Neural crest cell (in vitro differentiated cells): ENCODE data around the gene SLC19A1. TPM values are rescaled to one million over a fixed set of nuclear protein-coding genes. Genes with fewer than 3 reads are reported as not detected.

Experiments
- DNase-seq: peaks from one replicate; pipeline ENCODE4 v3.0.0; 2021; ENCODE audit warnings: low read depth, mixed read lengths, low spot score
- H3K27ac Mint-ChIP-seq: one replicate; pipeline ENCODE4 v1.8.0; 2021; ENCODE audit warnings: mild to moderate bottlenecking, mixed read lengths; ENCODE audit not compliant: unreplicated experiment
- H3K27me3 Mint-ChIP-seq: 2 replicates; pipeline ENCODE4 v1.8.0; 2021; ENCODE audit warnings: low read depth, mild to moderate bottlenecking, mixed read lengths
- H3K36me3 Mint-ChIP-seq: 2 replicates; pipeline ENCODE4 v1.8.0; 2021; ENCODE audit warnings: low read depth, mild to moderate bottlenecking, mixed read lengths
- H3K4me1 Mint-ChIP-seq: 2 replicates; pipeline ENCODE4 v1.8.0; 2021; ENCODE audit warnings: mixed read lengths
- H3K4me3 Mint-ChIP-seq: one replicate; pipeline ENCODE4 v1.8.0; 2021; ENCODE audit warnings: mild to moderate bottlenecking, mixed read lengths
- H3K9me3 Mint-ChIP-seq: 2 replicates; pipeline ENCODE4 v1.8.0; 2021; ENCODE audit warnings: mixed read lengths
- total RNA-seq: library from RNA; stranded (reverse); gene quantifications from 2 replicates; pipeline ENCODE4 v1.2.1, GENCODE V29; 2021
- TF ChIP-seq, protein P1 (sequence below): fragments of 200-600 bp; sonication (generic); conservative IDR thresholded peaks from 2 replicates; pipeline ENCODE4 v1.5.0; 2021; ENCODE audit warnings: antibody characterized with exemption, mild to moderate bottlenecking

The SLC19A1 gene
- total RNA-seq, 1 donor from 2014 or later = 35.1 TPM

DNA sequence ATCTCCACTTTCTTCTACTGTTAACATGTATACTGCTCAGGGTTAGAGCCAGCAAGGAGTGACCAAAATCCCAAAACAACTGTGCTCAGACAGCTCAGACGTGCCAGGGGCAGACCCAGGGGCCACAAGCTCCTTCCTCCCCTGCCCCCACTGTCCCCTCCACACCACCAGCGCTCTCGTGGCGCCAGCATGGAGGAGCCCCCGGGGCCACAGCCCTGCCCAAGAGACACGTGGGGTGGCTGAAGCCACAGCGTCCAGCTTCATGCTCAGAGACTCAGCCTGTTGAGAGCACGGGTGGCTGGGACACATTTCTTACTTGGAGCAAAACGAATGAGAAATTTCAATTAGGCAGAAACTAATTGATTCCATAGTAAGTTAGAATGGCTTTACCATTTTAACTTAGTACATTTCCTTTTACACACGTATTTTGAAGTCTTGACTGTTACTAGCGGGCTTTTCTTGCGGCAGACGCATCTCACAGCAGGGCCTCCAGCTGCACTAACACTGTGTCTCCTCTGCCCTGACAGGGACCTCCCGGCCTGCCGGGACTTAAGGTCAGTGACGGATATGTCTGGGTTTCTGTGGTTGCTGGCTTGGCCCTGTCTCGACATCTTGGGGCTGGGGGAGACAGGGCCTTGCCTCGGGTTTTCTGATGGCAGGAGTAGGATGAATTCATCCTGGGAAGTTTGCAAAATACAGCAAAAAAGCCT is 54.2 kb downstream of the SLC19A1 start:
- H3K27me3 Mint-ChIP-seq = peaks cover 5% of the 10 kb centered on the region
- no peak overlapping the region for H3K27ac Mint-ChIP-seq
- DNase-seq = no peak
- TF ChIP-seq, protein P1, sequence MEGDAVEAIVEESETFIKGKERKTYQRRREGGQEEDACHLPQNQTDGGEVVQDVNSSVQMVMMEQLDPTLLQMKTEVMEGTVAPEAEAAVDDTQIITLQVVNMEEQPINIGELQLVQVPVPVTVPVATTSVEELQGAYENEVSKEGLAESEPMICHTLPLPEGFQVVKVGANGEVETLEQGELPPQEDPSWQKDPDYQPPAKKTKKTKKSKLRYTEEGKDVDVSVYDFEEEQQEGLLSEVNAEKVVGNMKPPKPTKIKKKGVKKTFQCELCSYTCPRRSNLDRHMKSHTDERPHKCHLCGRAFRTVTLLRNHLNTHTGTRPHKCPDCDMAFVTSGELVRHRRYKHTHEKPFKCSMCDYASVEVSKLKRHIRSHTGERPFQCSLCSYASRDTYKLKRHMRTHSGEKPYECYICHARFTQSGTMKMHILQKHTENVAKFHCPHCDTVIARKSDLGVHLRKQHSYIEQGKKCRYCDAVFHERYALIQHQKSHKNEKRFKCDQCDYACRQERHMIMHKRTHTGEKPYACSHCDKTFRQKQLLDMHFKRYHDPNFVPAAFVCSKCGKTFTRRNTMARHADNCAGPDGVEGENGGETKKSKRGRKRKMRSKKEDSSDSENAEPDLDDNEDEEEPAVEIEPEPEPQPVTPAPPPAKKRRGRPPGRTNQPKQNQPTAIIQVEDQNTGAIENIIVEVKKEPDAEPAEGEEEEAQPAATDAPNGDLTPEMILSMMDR = no peak
- peaks cover 10% of the 10 kb centered on the region for H3K4me1 Mint-ChIP-seq
- H3K4me3 Mint-ChIP-seq = peak overlapping the region; percentile 31
- H3K9me3 Mint-ChIP-seq = no peaks in the 10 kb centered on the region
- H3K36me3 Mint-ChIP-seq = no peaks in the 10 kb centered on the region

DNA sequence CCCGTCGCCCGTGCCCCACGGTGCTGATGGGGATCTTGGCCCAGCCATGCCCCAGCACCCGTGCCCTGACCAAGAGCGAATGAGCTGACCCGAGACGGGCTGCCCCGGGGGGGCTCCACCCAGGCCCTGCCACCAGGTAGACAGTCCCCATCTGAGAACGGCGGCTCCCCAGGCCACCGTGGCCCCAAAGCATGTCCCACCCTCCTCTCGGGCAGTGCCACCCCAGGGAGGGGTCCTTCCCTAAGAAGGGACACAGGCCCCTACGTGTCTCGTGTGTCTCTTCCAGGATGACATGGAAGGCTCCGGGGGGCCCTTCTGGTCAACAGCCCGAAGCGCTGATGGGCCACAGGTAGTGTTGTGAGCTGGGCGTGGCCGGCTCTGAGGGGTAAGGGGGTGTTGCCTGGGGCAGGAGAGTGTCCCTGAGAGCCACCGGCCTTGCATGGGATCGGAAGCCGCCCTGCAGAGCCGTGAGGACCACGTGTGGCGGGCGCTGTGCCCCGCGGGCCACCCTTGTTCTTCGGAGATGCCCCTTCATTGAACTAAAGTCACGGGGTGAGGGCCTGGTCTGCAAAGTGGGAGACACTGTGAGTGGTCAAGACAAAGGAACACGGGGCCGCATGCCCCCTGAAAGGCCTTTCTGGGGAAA is 55.0 kb downstream of the SLC19A1 start:
- TF ChIP-seq, protein P1 = no peak
- H3K4me3 Mint-ChIP-seq = no peak overlapping the region
- peaks cover 10% of the 10 kb centered on the region for H3K4me1 Mint-ChIP-seq
- peak overlapping the region; percentile 88 for H3K27ac Mint-ChIP-seq
- no peaks in the 10 kb centered on the region for H3K9me3 Mint-ChIP-seq
- no peaks in the 10 kb centered on the region for H3K36me3 Mint-ChIP-seq
- DNase-seq = no peak
- peaks cover 5% of the 10 kb centered on the region for H3K27me3 Mint-ChIP-seq

DNA sequence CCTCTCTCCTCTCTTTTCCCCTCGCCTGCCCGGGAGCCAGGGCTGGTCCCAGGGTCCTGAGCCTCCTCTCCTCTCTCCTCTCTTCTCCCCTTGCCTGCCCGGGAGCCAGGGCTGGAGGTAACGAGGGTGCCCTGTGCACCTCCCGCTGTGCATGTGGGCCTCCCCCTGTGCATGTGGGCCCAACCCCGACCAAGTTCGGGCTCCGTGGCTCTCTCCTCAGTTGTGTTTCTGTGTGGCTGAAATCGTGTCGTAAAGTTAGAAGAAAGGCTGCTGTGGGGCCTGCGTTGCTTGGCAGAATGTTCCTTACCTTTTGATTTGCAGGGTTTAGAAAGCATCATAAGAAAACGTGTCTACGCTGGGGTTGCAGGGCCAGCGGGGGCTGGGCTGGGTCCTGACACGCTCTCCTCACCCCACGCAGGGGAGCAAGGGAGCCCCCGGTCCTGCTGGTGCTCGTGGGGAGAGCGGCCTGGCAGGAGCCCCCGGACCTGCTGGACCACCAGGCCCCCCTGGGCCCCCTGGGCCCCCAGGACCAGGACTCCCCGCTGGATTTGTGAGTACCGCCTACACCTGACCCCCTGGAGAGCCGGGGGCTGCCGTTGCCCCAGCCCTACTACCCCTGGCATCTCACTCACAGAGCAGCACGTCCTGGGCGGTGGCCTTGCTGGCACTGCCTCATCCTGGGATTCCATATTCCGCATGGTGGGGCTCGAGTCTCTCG is 55.6 kb downstream of the SLC19A1 start:
- Mint-ChIP-seq H3K4me1 (peaks cover 10% of the 10 kb centered on the region), H3K36me3 (no peaks in the 10 kb centered on the region), H3K27me3 (peaks cover 5% of the 10 kb centered on the region), H3K27ac (peak overlapping the region; percentile 88), H3K9me3 (no peaks in the 10 kb centered on the region), H3K4me3 (no peak overlapping the region)
- TF ChIP-seq, protein P1 = no peak
- no peak for DNase-seq

DNA sequence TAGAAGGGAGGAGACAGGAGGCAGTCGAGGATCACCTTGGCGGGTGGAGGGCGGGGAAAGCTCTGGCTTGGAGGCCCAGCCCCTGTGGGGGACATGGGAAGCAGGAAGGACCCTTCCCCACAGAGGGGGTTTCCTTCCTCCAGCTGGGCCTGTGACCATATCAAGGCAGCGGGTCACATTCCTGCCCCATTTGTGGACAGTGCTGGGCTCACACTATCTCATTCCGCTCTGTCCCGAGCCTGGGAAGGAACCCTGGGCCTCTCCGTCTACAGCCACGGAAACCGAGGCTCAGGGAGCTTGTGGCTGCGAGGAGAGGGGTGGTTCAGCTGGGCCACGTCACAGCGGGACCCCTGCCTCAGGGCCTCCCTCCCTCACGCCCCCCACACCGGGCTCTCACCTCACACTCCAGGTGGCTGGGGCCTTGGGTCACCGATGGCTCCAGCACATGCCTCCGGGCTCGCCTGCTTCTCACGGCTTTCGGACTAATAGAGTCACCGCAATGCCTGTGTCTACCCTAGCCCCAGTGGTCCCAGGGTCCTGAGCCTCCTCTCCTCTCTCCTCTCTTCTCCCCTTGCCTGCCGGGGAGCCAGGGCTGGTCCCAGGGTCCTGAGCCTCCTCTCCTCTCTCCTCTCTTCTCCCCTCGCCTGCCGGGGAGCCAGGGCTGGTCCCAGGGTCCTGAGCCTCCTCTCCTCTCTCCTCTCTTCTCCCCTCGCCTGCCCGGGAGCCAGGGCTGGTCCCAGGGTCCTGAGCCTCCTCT is 56.4 kb downstream of the SLC19A1 start:
- H3K4me1 Mint-ChIP-seq = peaks cover 10% of the 10 kb centered on the region
- DNase-seq = no peak
- TF ChIP-seq, protein P1 = no peak
- peaks cover 5% of the 10 kb centered on the region for H3K27me3 Mint-ChIP-seq
- no peaks in the 10 kb centered on the region for H3K9me3 Mint-ChIP-seq
- no peaks in the 10 kb centered on the region for H3K36me3 Mint-ChIP-seq
- no peak overlapping the region for H3K27ac Mint-ChIP-seq
- no peak overlapping the region for H3K4me3 Mint-ChIP-seq

DNA sequence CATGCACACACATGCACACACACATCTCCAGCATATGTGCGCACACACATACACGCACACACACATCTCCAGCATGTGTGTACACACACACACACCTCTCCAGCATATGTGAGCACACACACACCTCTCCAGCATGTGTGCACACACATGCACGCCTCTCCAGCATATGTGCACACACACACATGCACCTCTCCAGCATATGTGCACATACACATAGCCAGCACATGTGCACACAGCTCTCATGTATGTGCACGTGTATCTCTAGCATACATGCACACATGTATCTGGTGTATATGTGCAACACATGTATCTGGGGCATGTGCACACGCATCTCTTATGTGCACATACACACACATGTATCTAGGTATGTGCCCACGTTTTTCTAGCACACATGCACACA is 57.9 kb downstream of the SLC19A1 start:
- Mint-ChIP-seq H3K9me3 (no peaks in the 10 kb centered on the region), H3K27ac (no peak overlapping the region), H3K4me1 (peaks cover 12% of the 10 kb centered on the region), H3K4me3 (no peak overlapping the region), H3K27me3 (peaks cover 5% of the 10 kb centered on the region), H3K36me3 (no peaks in the 10 kb centered on the region)
- no peak for DNase-seq
- TF ChIP-seq, protein P1 = no peak
